Neural cell (in vitro differentiated cells): ENCODE data around the gene PHF2. TPM values are rescaled to one million over a fixed set of nuclear protein-coding genes. Genes with fewer than 3 reads are reported as not detected.
"Not testable (repeated sequence)": the region's sequence is repeated elsewhere in the genome, so short reads cannot be mapped to it uniquely, and the experiment has no call there.

Source experiments
- H2AFZ ChIP-seq: fragments of 200-600, 300-800 bp; sonication (generic), shearing (Covaris generic); 2 replicates; pipeline ENCODE4 v1.6.0; 2014; ENCODE audit warnings: low read depth, mild to moderate bottlenecking, antibody characterized with exemption, low read length, moderate library complexity
- H3F3A ChIP-seq: fragments of 200-600 bp; shearing (Covaris generic); 2 replicates; pipeline ENCODE4 v1.6.1; 2016; ENCODE audit warnings: mild to moderate bottlenecking, moderate library complexity, mixed read lengths, antibody characterized with exemption, low read length; ENCODE audit not compliant: insufficient read depth, poor library complexity, severe bottlenecking
- H3K27ac ChIP-seq: fragments of 200-600, 300-800 bp; sonication (generic), shearing (Covaris generic); 2 replicates; pipeline ENCODE4 v1.5.1; 2014; ENCODE audit warnings: mild to moderate bottlenecking, low read length, moderate library complexity
- H3K27me3 ChIP-seq: fragments of 300-800, 200-600 bp; sonication (generic), shearing (Covaris generic); 2 replicates; pipeline ENCODE4 v1.6.0; 2014; ENCODE audit warnings: mild to moderate bottlenecking, low read depth, low read length, moderate library complexity; ENCODE audit not compliant: insufficient read depth
- H3K36me3 ChIP-seq: fragments of 300-800, 200-600 bp; sonication (generic), shearing (Covaris generic); 2 replicates; pipeline ENCODE4 v1.5.1; 2014; ENCODE audit warnings: mild to moderate bottlenecking, antibody characterized with exemption, low read length, moderate library complexity; ENCODE audit not compliant: insufficient read depth
- H3K4me2 ChIP-seq: fragments of 300-800, 200-600 bp; sonication (generic), shearing (Covaris generic); 2 replicates; pipeline ENCODE4 v1.6.0; 2014; ENCODE audit warnings: mild to moderate bottlenecking, low read length
- H3K4me3 ChIP-seq: fragments of 300-800, 200-600 bp; sonication (generic), shearing (Covaris generic); 2 replicates; pipeline ENCODE4 v1.5.1; 2014; ENCODE audit warnings: mild to moderate bottlenecking, low read length, moderate library complexity
- H3K79me2 ChIP-seq: fragments of 200-600 bp; shearing (Covaris generic); replicated peaks from 2 replicates; pipeline ENCODE4 v1.6.0; 2014; ENCODE audit warnings: mild to moderate bottlenecking, low read length, moderate library complexity; ENCODE audit not compliant: insufficient read depth
- H3K9ac ChIP-seq: fragments of 300-800, 200-600 bp; sonication (generic), shearing (Covaris generic); 2 replicates; pipeline ENCODE4 v1.6.1; 2016; ENCODE audit warnings: mild to moderate bottlenecking, low read length, mixed read lengths
- H3K9me2 ChIP-seq: fragments of 200-600 bp; shearing (Covaris generic); 2 replicates; pipeline ENCODE4 v1.6.1; 2016; ENCODE audit warnings: mild to moderate bottlenecking, low read length, mixed read lengths; ENCODE audit not compliant: insufficient read depth
- H3K9me3 ChIP-seq: fragments of 200-600, 300-800 bp; sonication (generic), shearing (Covaris generic); 2 replicates; pipeline ENCODE4 v1.6.1; 2016; ENCODE audit warnings: mild to moderate bottlenecking, mixed run types, low read length, moderate library complexity, mixed read lengths
- H4K20me1 ChIP-seq: fragments of 200-600 bp; shearing (Covaris generic); 2 replicates; pipeline ENCODE4 v1.6.1; 2016; ENCODE audit warnings: mild to moderate bottlenecking, mixed run types; ENCODE audit not compliant: insufficient read depth
- CTCF ChIP-seq: fragments of 450-650 bp; IDR thresholded peaks from 2 replicates; pipeline ENCODE4 v1.5.1; 2014; ENCODE audit warnings: antibody characterized with exemption, mild to moderate bottlenecking, moderate library complexity; ENCODE audit not compliant: poor library complexity, severe bottlenecking
- EP300 ChIP-seq: fragments of 450-650 bp; conservative IDR thresholded peaks from 2 replicates; pipeline ENCODE4 v1.6.1; 2014; ENCODE audit warnings: antibody characterized with exemption, mild to moderate bottlenecking, moderate library complexity; ENCODE audit not compliant: poor library complexity, severe bottlenecking
- EZH2 ChIP-seq: fragments of 200-600, 300-800 bp; shearing (Covaris generic), sonication (generic); IDR thresholded peaks from 2 replicates; pipeline ENCODE4 v1.6.1; 2014; ENCODE audit warnings: antibody characterized with exemption, low read length, borderline replicate concordance, mild to moderate bottlenecking; ENCODE audit not compliant: insufficient read depth, poor library complexity, severe bottlenecking
- MXI1 ChIP-seq: fragments of 450-650 bp; conservative IDR thresholded peaks from 2 replicates; pipeline ENCODE4 v1.6.1; 2014; ENCODE audit warnings: antibody characterized with exemption, mild to moderate bottlenecking; ENCODE audit not compliant: poor library complexity, severe bottlenecking
- POLR2AphosphoS5 ChIP-seq: IDR thresholded peaks from 2 replicates; pipeline ENCODE4 v1.6.1; 2012
- RAD21 ChIP-seq: fragments of 450-650 bp; conservative IDR thresholded peaks from 2 replicates; pipeline ENCODE4 v1.6.1; 2014; ENCODE audit warnings: antibody characterized with exemption, mild to moderate bottlenecking, moderate library complexity
- REST ChIP-seq: IDR thresholded peaks from 2 replicates; pipeline ENCODE4 v1.6.1; 2012; ENCODE audit warnings: borderline replicate concordance
- SMC3 ChIP-seq: fragments of 450-650 bp; conservative IDR thresholded peaks from 2 replicates; pipeline ENCODE4 v1.6.1; 2014; ENCODE audit warnings: antibody characterized with exemption, mild to moderate bottlenecking, moderate library complexity; ENCODE audit not compliant: poor library complexity
- TAF1 ChIP-seq: IDR thresholded peaks from 2 replicates; pipeline ENCODE4 v1.6.1; 2012; ENCODE audit warnings: low read depth
- polyA plus RNA-seq: library from polyadenylated mRNA; depleted of rRNA; stranded (reverse); fragments of >200 nt; gene quantifications from 2 replicates; pipeline ENCODE4 v1.2.3, GENCODE V29; 2014

The PHF2 gene
- polyA plus RNA-seq, 1 donor from 2014 or later: 42.4 TPM

GRCh38 chr9:93665128-93665636, 88.8 kb downstream of the PHF2 start:
- no peak overlapping the region for H3K9ac ChIP-seq
- no peak overlapping the region for H2AFZ ChIP-seq
- H4K20me1 ChIP-seq: no peaks in the 10 kb centered on the region
- H3F3A ChIP-seq: no peaks in the 10 kb centered on the region
- H3K9me2 ChIP-seq: no peaks in the 10 kb centered on the region
- TF ChIP-seq SMC3: no peak
- no peak for TF ChIP-seq EZH2
- no peak for TF ChIP-seq RAD21
- TF ChIP-seq POLR2AphosphoS5: no peak
- no peaks in the 10 kb centered on the region for H3K9me3 ChIP-seq
- H3K27ac ChIP-seq: no peak overlapping the region
- H3K36me3 ChIP-seq: no peaks in the 10 kb centered on the region
- H3K79me2 ChIP-seq: no peaks in the 10 kb centered on the region
- no peaks in the 10 kb centered on the region for H3K27me3 ChIP-seq
- H3K4me2 ChIP-seq: no peak overlapping the region
- no peak overlapping the region for H3K4me3 ChIP-seq

- H3K79me2 ChIP-seq: no peaks in the 10 kb centered on the region
- no peak overlapping the region for H3K4me3 ChIP-seq
- no peaks in the 10 kb centered on the region for H4K20me1 ChIP-seq
- no peak overlapping the region for H3K9ac ChIP-seq
- H3K36me3 ChIP-seq: no peaks in the 10 kb centered on the region
- TF ChIP-seq TAF1 (no peak), SMC3 (no peak), EP300 (no peak), CTCF (no peak), RAD21 (no peak), REST (no peak), MXI1 (no peak), EZH2 (no peak), POLR2AphosphoS5 (no peak)
- H3K9me2 ChIP-seq: no peaks in the 10 kb centered on the region
- H3K27me3 ChIP-seq: no peaks in the 10 kb centered on the region
- no peaks in the 10 kb centered on the region for H3F3A ChIP-seq
- H3K27ac ChIP-seq: no peak overlapping the region
- H2AFZ ChIP-seq: no peak overlapping the region
- H3K9me3 ChIP-seq: no peaks in the 10 kb centered on the region
- no peak overlapping the region for H3K4me2 ChIP-seq
These were observed 89.5 kb downstream of the PHF2 start for GRCh38 chr9:93665637-93666438.

GRCh38 chr9:93666439-93666784, 90.0 kb downstream of the PHF2 start:
- not testable (repeated sequence) for H3K27me3 ChIP-seq, H3K27ac ChIP-seq, H4K20me1 ChIP-seq, H2AFZ ChIP-seq, H3K4me2 ChIP-seq, H3K9ac ChIP-seq, H3F3A ChIP-seq, H3K9me3 ChIP-seq, H3K79me2 ChIP-seq, H3K9me2 ChIP-seq, H3K36me3 ChIP-seq, H3K4me3 ChIP-seq
